BLaER1 (cell line): ENCODE results near the gene CCDC157.

Experiments
- H3K27ac ChIP-seq: shearing (Covaris generic); formaldehyde crosslinking; 2 replicates; pipeline ENCODE4 v1.8.1; 2022
- H3K27me3 ChIP-seq: shearing (Covaris generic); formaldehyde crosslinking; 2 replicates; pipeline ENCODE4 v1.8.1; 2022
- H3K36me3 ChIP-seq: shearing (Covaris generic); formaldehyde crosslinking; 2 replicates; pipeline ENCODE4 v1.8.1; 2022
- H3K4me1 ChIP-seq: shearing (Covaris generic); formaldehyde crosslinking; 2 replicates; pipeline ENCODE4 v1.8.1; 2022
- H3K4me2 ChIP-seq: shearing (Covaris generic); formaldehyde crosslinking; 2 replicates; pipeline ENCODE4 v1.8.1; 2022
- H3K4me3 ChIP-seq: shearing (Covaris generic); formaldehyde crosslinking; 2 replicates; pipeline ENCODE4 v1.8.1; 2022
- H3K9ac ChIP-seq: shearing (Covaris generic); formaldehyde crosslinking; 2 replicates; pipeline ENCODE4 v1.8.1; 2022
- H3K9me3 ChIP-seq: shearing (Covaris generic); formaldehyde crosslinking; 2 replicates; pipeline ENCODE4 v1.8.1; 2022
- H4K20me1 ChIP-seq: shearing (Covaris generic); formaldehyde crosslinking; 2 replicates; pipeline ENCODE4 v1.8.1; 2022
- Cebpa-rat ChIP-seq: shearing (Covaris generic); IDR thresholded peaks from 2 replicates; pipeline ENCODE4 v1.8.1; 2022

Gene CCDC157

GRCh38 chr22:30325724-30326254 lies 31.0 kb upstream of the CCDC157 start:
- TF ChIP-seq Cebpa-rat, result no peak
- peak overlapping the region; percentile 92 for H3K4me2 ChIP-seq
- peaks cover 24% of the 10 kb centered on the region for H3K36me3 ChIP-seq
- H3K4me3 ChIP-seq, result peak overlapping the region; percentile 83
- peaks cover 61% of the 10 kb centered on the region for H3K4me1 ChIP-seq
- peak overlapping the region; percentile 73 for H3K27ac ChIP-seq
- H3K27me3 ChIP-seq, result no peaks in the 10 kb centered on the region
- peak overlapping the region; percentile 84 for H3K9ac ChIP-seq
- H4K20me1 ChIP-seq, result peaks cover 27% of the 10 kb centered on the region
- no peaks in the 10 kb centered on the region for H3K9me3 ChIP-seq

GRCh38 chr22:30326255-30326705 lies 30.5 kb upstream of the CCDC157 start:
- H3K27ac ChIP-seq, result peak overlapping the region; percentile 73
- no peak for TF ChIP-seq Cebpa-rat

GRCh38 chr22:30326706-30327362 lies 30.0 kb upstream of the CCDC157 start, which contains the start of gene TBC1D10A:
Gene TBC1D10A (minus strand): TSS chr22:30326941. CDS start chr22:30326881, 60 bp downstream.
- peak within 1 kb of the TSS; percentile 84 for H3K9ac ChIP-seq
- H3K27ac ChIP-seq, result peak within 1 kb of the TSS; percentile 73
- H3K36me3 ChIP-seq, result peaks cover 24% of the 10 kb centered on the region
- TF ChIP-seq Cebpa-rat, result no peak
- H3K4me2 ChIP-seq, result peak within 1 kb of the TSS; percentile 92
- H3K27me3 ChIP-seq, result no peaks in the 10 kb centered on the region
- peak within 1 kb of the TSS; percentile 83 for H3K4me3 ChIP-seq
- peaks cover 22% of the 10 kb centered on the region for H4K20me1 ChIP-seq
- no peaks in the 10 kb centered on the region for H3K9me3 ChIP-seq
- peaks cover 51% of the 10 kb centered on the region for H3K4me1 ChIP-seq

More at GRCh38 chr22:30326255-30326705, 30.5 kb upstream of the CCDC157 start:
- Histone ChIP-seq H3K9ac (peak overlapping the region; percentile 84), H3K36me3 (peaks cover 24% of the 10 kb centered on the region), H3K9me3 (no peaks in the 10 kb centered on the region), H3K27me3 (no peaks in the 10 kb centered on the region), H3K4me1 (peaks cover 57% of the 10 kb centered on the region), H3K4me2 (peak overlapping the region; percentile 92), H3K4me3 (peak overlapping the region; percentile 83), H4K20me1 (peaks cover 27% of the 10 kb centered on the region)

GRCh38 chr22:30327864-30328345 lies 28.9 kb upstream of the CCDC157 start:
- Histone ChIP-seq H3K27me3 (no peaks in the 10 kb centered on the region), H3K9me3 (no peaks in the 10 kb centered on the region), H3K4me3 (no peak overlapping the region), H3K9ac (no peak overlapping the region), H3K36me3 (peaks cover 30% of the 10 kb centered on the region), H4K20me1 (peaks cover 22% of the 10 kb centered on the region), H3K4me2 (peak overlapping the region; percentile 91), H3K4me1 (peaks cover 40% of the 10 kb centered on the region), H3K27ac (no peak overlapping the region)
- no peak for TF ChIP-seq Cebpa-rat

GRCh38 chr22:30328466-30329049 lies 28.2 kb upstream of the CCDC157 start:
- Histone ChIP-seq H3K9ac (no peak overlapping the region), H3K4me2 (no peak overlapping the region), H3K36me3 (peaks cover 31% of the 10 kb centered on the region), H3K27me3 (no peaks in the 10 kb centered on the region), H3K27ac (no peak overlapping the region), H4K20me1 (peaks cover 18% of the 10 kb centered on the region), H3K9me3 (no peaks in the 10 kb centered on the region), H3K4me1 (peaks cover 34% of the 10 kb centered on the region), H3K4me3 (no peak overlapping the region)
- TF ChIP-seq Cebpa-rat, result no peak

- Histone ChIP-seq H4K20me1 (peaks cover 6% of the 10 kb centered on the region; the same call in 1 of the 2 replicates), H3K9ac (no peak overlapping the region), H3K36me3 (peaks cover 71% of the 10 kb centered on the region), H3K4me3 (no peak overlapping the region), H3K27me3 (no peaks in the 10 kb centered on the region), H3K9me3 (no peaks in the 10 kb centered on the region), H3K4me2 (no peak overlapping the region), H3K4me1 (peaks cover 3% of the 10 kb centered on the region), H3K27ac (no peak overlapping the region)
- no peak for TF ChIP-seq Cebpa-rat
These were observed 24.3 kb upstream of the CCDC157 start for GRCh38 chr22:30332551-30332950.

- H3K9me3 ChIP-seq, result no peaks in the 10 kb centered on the region
- H3K36me3 ChIP-seq, result peaks cover 77% of the 10 kb centered on the region
- no peak overlapping the region for H3K4me2 ChIP-seq
- H3K4me1 ChIP-seq, result no peaks in the 10 kb centered on the region
- H3K9ac ChIP-seq, result no peak overlapping the region
- H3K27me3 ChIP-seq, result no peaks in the 10 kb centered on the region
- no peak overlapping the region for H3K4me3 ChIP-seq
- H3K27ac ChIP-seq, result no peak overlapping the region
- H4K20me1 ChIP-seq, result peaks cover 6% of the 10 kb centered on the region; the same call in 1 of the 2 replicates
- TF ChIP-seq Cebpa-rat, result no peak
These were observed 23.7 kb upstream of the CCDC157 start for GRCh38 chr22:30332994-30333706.

- Histone ChIP-seq H3K27me3 (no peaks in the 10 kb centered on the region), H3K4me1 (no peaks in the 10 kb centered on the region), H4K20me1 (peaks cover 8% of the 10 kb centered on the region; the same call in 1 of the 2 replicates), H3K27ac (no peak overlapping the region), H3K36me3 (peaks cover 82% of the 10 kb centered on the region), H3K4me2 (no peak overlapping the region), H3K9me3 (no peaks in the 10 kb centered on the region), H3K4me3 (no peak overlapping the region), H3K9ac (no peak overlapping the region)
- no peak for TF ChIP-seq Cebpa-rat
These were observed 23.1 kb upstream of the CCDC157 start for GRCh38 chr22:30333707-30334087.

- H3K4me2 ChIP-seq, result no peak overlapping the region
- H3K9ac ChIP-seq, result no peak overlapping the region
- H3K36me3 ChIP-seq, result peaks cover 92% of the 10 kb centered on the region
- H3K4me1 ChIP-seq, result no peaks in the 10 kb centered on the region
- H3K27me3 ChIP-seq, result no peaks in the 10 kb centered on the region
- no peaks in the 10 kb centered on the region for H3K9me3 ChIP-seq
- no peak overlapping the region for H3K4me3 ChIP-seq
- H3K27ac ChIP-seq, result no peak overlapping the region
- TF ChIP-seq Cebpa-rat, result no peak
- H4K20me1 ChIP-seq, result peaks cover 13% of the 10 kb centered on the region; the same call in 1 of the 2 replicates
These were observed 22.2 kb upstream of the CCDC157 start for GRCh38 chr22:30334646-30335045.
